GM23338 (cell line): ENCODE results near the gene GLRX. TPM values are rescaled to one million over a fixed set of nuclear protein-coding genes. Genes with fewer than 3 reads are reported as not detected.

ENCODE experiments used
- ATAC-seq: fragments of 200-7000 bp; cut with Tn5 transposase; 3 replicates; pipeline ENCODE4 v1.9.1; 2020
- DNase-seq: peaks from one replicate; pipeline ENCODE4 v3.0.0-alpha.2; 2015; ENCODE audit warnings: low spot score
- H2AFZ ChIP-seq: fragments of 200-600 bp; sonication (generic); 2 replicates; pipeline ENCODE4 v1.8.0; 2016; ENCODE audit warnings: antibody characterized with exemption, mild to moderate bottlenecking, moderate library complexity
- H3F3A ChIP-seq: fragments of 200-600 bp; sonication (generic); replicated peaks from 2 replicates; pipeline ENCODE4 v1.8.0; 2017; ENCODE audit warnings: antibody characterized with exemption, mixed run types, low read depth
- H3K27ac ChIP-seq: fragments of 200-600 bp; sonication (generic); 2 replicates; pipeline ENCODE4 v1.6.1; 2016; ENCODE audit warnings: low read depth
- H3K27me3 ChIP-seq: fragments of 200-600 bp; sonication (generic); 2 replicates; pipeline ENCODE4 v1.8.0; 2016; ENCODE audit warnings: mild to moderate bottlenecking, mixed run types, moderate library complexity; ENCODE audit not compliant: insufficient read depth
- H3K36me3 ChIP-seq: fragments of 200-600 bp; sonication (generic); 2 replicates; pipeline ENCODE4 v1.8.0; 2016; ENCODE audit warnings: mild to moderate bottlenecking; ENCODE audit not compliant: insufficient read depth
- H3K4me1 ChIP-seq: fragments of 200-600 bp; sonication (generic); 2 replicates; pipeline ENCODE4 v1.8.0; 2016; ENCODE audit warnings: mild to moderate bottlenecking, moderate library complexity; ENCODE audit not compliant: insufficient read depth
- H3K4me2 ChIP-seq: fragments of 200-600 bp; sonication (generic); 2 replicates; pipeline ENCODE4 v1.7.1; 2017; ENCODE audit warnings: mixed run types
- H3K4me3 ChIP-seq: fragments of 200-600 bp; sonication (generic); 2 replicates; pipeline ENCODE4 v1.6.1; 2016; ENCODE audit warnings: mixed run types
- H3K79me2 ChIP-seq: fragments of 200-600 bp; sonication (generic); replicated peaks from 2 replicates; pipeline ENCODE4 v1.8.0; 2017; ENCODE audit warnings: mild to moderate bottlenecking; ENCODE audit not compliant: insufficient read depth
- H3K9me2 ChIP-seq: fragments of 200-600 bp; sonication (generic); 2 replicates; pipeline ENCODE4 v1.8.0; 2017; ENCODE audit not compliant: insufficient read depth
- H4K20me1 ChIP-seq: fragments of 200-600 bp; sonication (generic); replicated peaks from 2 replicates; pipeline ENCODE4 v1.8.0; 2017; ENCODE audit warnings: mild to moderate bottlenecking; ENCODE audit not compliant: insufficient read depth
- H3K27ac Mint-ChIP-seq: 2 replicates; pipeline ENCODE4 v1.8.0; 2020; ENCODE audit warnings: inconsistent platforms, mild to moderate bottlenecking, moderate library complexity, mixed read lengths
- H3K27me3 Mint-ChIP-seq: 3 replicates; pipeline ENCODE4 v1.8.0; 2022; ENCODE audit warnings: low read depth, mild to moderate bottlenecking, moderate library complexity, mixed read lengths, inconsistent platforms; ENCODE audit not compliant: insufficient read depth, poor library complexity
- H3K36me3 Mint-ChIP-seq: 3 replicates; pipeline ENCODE4 v1.8.0; 2021; ENCODE audit warnings: low read depth, mild to moderate bottlenecking, inconsistent platforms, moderate library complexity, mixed read lengths
- H3K4me1 Mint-ChIP-seq: 3 replicates; pipeline ENCODE4 v1.8.0; 2020; ENCODE audit warnings: mild to moderate bottlenecking, inconsistent platforms, mixed read lengths
- H3K4me3 Mint-ChIP-seq: 3 replicates; pipeline ENCODE4 v1.8.0; 2021; ENCODE audit warnings: moderate library complexity, mild to moderate bottlenecking, inconsistent platforms, mixed read lengths
- H3K9me3 Mint-ChIP-seq: 3 replicates; pipeline ENCODE4 v1.8.0; 2020; ENCODE audit warnings: moderate library complexity, mild to moderate bottlenecking, inconsistent platforms, mixed read lengths
- CREB1 ChIP-seq: fragments of 250-450 bp; sonication (Bioruptor Pico); IDR thresholded peaks from 2 replicates; pipeline ENCODE4 v1.5.0; 2020; ENCODE audit warnings: low read depth, mild to moderate bottlenecking, moderate library complexity
- CTCF ChIP-seq, 2 experiments: fragments of 200-600 bp in 1 of 2; sonication (generic) in 1 of 2; conservative IDR thresholded peaks; 2 replicates each; pipeline versions ENCODE4 v1.5.1 to v1.6.1; 2016 to 2017; ENCODE audit warnings: antibody characterized with exemption in 2 of 2, low read depth in 2 of 2, mild to moderate bottlenecking in 2 of 2, moderate library complexity in 1 of 2
- ETS1 ChIP-seq: IDR thresholded peaks from 2 replicates; pipeline ENCODE4 v1.6.1; 2016; ENCODE audit warnings: antibody characterized with exemption
- EZH2 ChIP-seq: fragments of 200-600 bp; sonication (generic); IDR thresholded peaks from one replicate; pipeline ENCODE4 v1.8.0; 2017; ENCODE audit warnings: antibody characterized with exemption, mild to moderate bottlenecking, low read depth; ENCODE audit not compliant: unreplicated experiment
- POLR2AphosphoS5 ChIP-seq: IDR thresholded peaks from 2 replicates; pipeline ENCODE4 v1.6.1; 2016; ENCODE audit warnings: antibody characterized with exemption, low read depth
- REST ChIP-seq: IDR thresholded peaks from one replicate; pipeline ENCODE4 v1.6.1; 2018; ENCODE audit warnings: antibody characterized with exemption; ENCODE audit not compliant: unreplicated experiment
- STAT1 ChIP-seq: IDR thresholded peaks from one replicate; pipeline ENCODE4 v1.6.1; 2016; ENCODE audit warnings: antibody characterized with exemption; ENCODE audit not compliant: unreplicated experiment
- ZNF114 ChIP-seq: fragments of 250-450 bp; sonication (Bioruptor Pico); IDR thresholded peaks from 2 replicates; pipeline ENCODE4 v1.5.0; 2020; ENCODE audit warnings: mild to moderate bottlenecking, moderate library complexity
- ZNF331 ChIP-seq: fragments of 250-450 bp; sonication (Bioruptor Pico); IDR thresholded peaks from 2 replicates; pipeline ENCODE4 v1.5.0; 2020; ENCODE audit warnings: low read depth, mild to moderate bottlenecking, moderate library complexity
- long read RNA-seq: library from polyadenylated mRNA; unstranded; transcript quantifications from one replicate; pipeline ENCODE4 v2.0.0, GENCODE V29; 2020; ENCODE audit not compliant: unreplicated experiment
- polyA plus RNA-seq: library from polyadenylated mRNA; unstranded; fragments of >200 nt; fragmentation: Nextera tagmentation; extraction: Ambion mirVana; gene quantifications from 2 replicates; pipeline ENCODE4 v1.2.1, GENCODE V29; 2016
- total RNA-seq: library from RNA; depleted of rRNA; stranded (reverse); fragments of >200 nt; shearing (Covaris generic); gene quantifications from 2 replicates; pipeline ENCODE4 v1.2.3, GENCODE V29; 2014; rRNA removed

GLRX gene
- total RNA-seq, result 9.5 and 14.9 TPM in 2 replicates
- polyA plus RNA-seq, result 42.2 and 42.9 TPM in 2 replicates
- long read RNA-seq, transcript GLRX-201 (3 exons, 1,211 nt), result major isoform, 20 of 20 reads
- long read RNA-seq, partial matches to known transcripts, result 0 of 20 reads
- long read RNA-seq, other reads (novel, unspliced or antisense), result 0 of 20 reads

GRCh38 chr5:95822542-95823181 lies at the start of gene GLRX:
TSS of gene GLRX (minus strand) at chr5:95822726. CDS start at chr5:95822662, 64 bp downstream.
- Histone ChIP-seq H3K36me3 (no peaks in the 10 kb centered on the region), H4K20me1 (no peaks in the 10 kb centered on the region), H3K4me2 (peak within 1 kb of the TSS; percentile 84), H3K4me3 (peak within 1 kb of the TSS; percentile 77), H3K79me2 (0 out of 2 replicates have a peak, but pooled peaks cover 5% of the 10 kb centered on the region), H3K27me3 (no peaks in the 10 kb centered on the region), H3K9me2 (no peaks in the 10 kb centered on the region), H2AFZ (peak within 1 kb of the TSS; percentile 97), H3K4me1 (peaks cover 22% of the 10 kb centered on the region), H3K27ac (peak within 1 kb of the TSS; percentile 29; the same call in 1 of the 2 replicates), H3F3A (no peaks in the 10 kb centered on the region)
- peak; percentile 87 for DNase-seq
- Mint-ChIP-seq H3K36me3 (no peaks in the 10 kb centered on the region), H3K27me3 (peaks cover 6% of the 10 kb centered on the region), H3K4me3 (peak within 1 kb of the TSS; percentile 94), H3K9me3 (no peaks in the 10 kb centered on the region), H3K4me1 (peaks cover 40% of the 10 kb centered on the region), H3K27ac (peak within 1 kb of the TSS; percentile 86)
- ATAC-seq, result peak; percentile 86
- TF ChIP-seq ZNF114 (no peak), POLR2AphosphoS5 (peak; percentile 91)

GRCh38 chr5:95871146-95871806 lies 48.8 kb upstream of the GLRX start:
- Mint-ChIP-seq H3K9me3 (no peaks in the 10 kb centered on the region), H3K36me3 (no peaks in the 10 kb centered on the region), H3K4me1 (no peaks in the 10 kb centered on the region), H3K27ac (no peak overlapping the region), H3K4me3 (no peak overlapping the region), H3K27me3 (no peaks in the 10 kb centered on the region)
- Histone ChIP-seq H4K20me1 (no peaks in the 10 kb centered on the region), H3F3A (no peaks in the 10 kb centered on the region), H3K79me2 (no peaks in the 10 kb centered on the region), H3K4me3 (no peak overlapping the region), H3K4me2 (no peak overlapping the region), H3K27me3 (no peaks in the 10 kb centered on the region), H3K9me2 (peaks cover 3% of the 10 kb centered on the region), H3K27ac (no peak overlapping the region), H3K4me1 (no peaks in the 10 kb centered on the region), H2AFZ (peak overlapping the region; percentile 73), H3K36me3 (no peaks in the 10 kb centered on the region)
- DNase-seq (no peak), ATAC-seq (no peak)
- TF ChIP-seq POLR2AphosphoS5 (no peak), STAT1 (no peak), ETS1 (no peak), EZH2 (no peak), CREB1 (no peak), ZNF331 (CRISPR knock-in tag) (no peak), ZNF114 (no peak), REST (no peak), CTCF (conservative IDR thresholded peaks at IDR 0.05; ENCODE audit: low read depth in 2 of 2) (no peak)
